Choroid plexus epithelial cell (primary cell): ENCODE data around the gene GRXCR1.

Source experiments
- DNase-seq: peaks from one replicate; pipeline ENCODE4 v3.0.0-alpha.2; 2010; ENCODE audit warnings: low read depth
- H3K4me3 ChIP-seq: 2 replicates; pipeline ENCODE4 v1.5.1; 2011; ENCODE audit warnings: low read depth, mild to moderate bottlenecking, control low read depth, low read length, moderate library complexity
- CTCF ChIP-seq: conservative IDR thresholded peaks from 2 replicates; pipeline ENCODE4 v1.5.1; 2011; ENCODE audit warnings: low read depth, mild to moderate bottlenecking, control low read depth, inconsistent platforms, low read length, moderate library complexity

The GRXCR1 gene

GRCh38 chr4:42955746-42956505 lies 63.4 kb downstream of the GRXCR1 start:
- no peak for DNase-seq
- TF ChIP-seq CTCF, result no peak
- H3K4me3 ChIP-seq, result no peak overlapping the region

- H3K4me3 ChIP-seq, result no peak overlapping the region
- no peak for TF ChIP-seq CTCF
- DNase-seq, result no peak
Measured at GRCh38 chr4:42965326-42965725, 72.8 kb downstream of the GRXCR1 start.

GRCh38 chr4:42985976-42986375 lies 93.5 kb downstream of the GRXCR1 start:
- no peak for TF ChIP-seq CTCF

GRCh38 chr4:42995343-42995944 lies 102.9 kb downstream of the GRXCR1 start:
- DNase-seq, result peak; percentile 38
- no peak overlapping the region for H3K4me3 ChIP-seq
- TF ChIP-seq CTCF, result peak; percentile 60

More at GRCh38 chr4:42985976-42986375, 93.5 kb downstream of the GRXCR1 start:
- DNase-seq, result no peak
- no peak overlapping the region for H3K4me3 ChIP-seq

- DNase-seq, result no peak
- no peak for TF ChIP-seq CTCF
- no peak overlapping the region for H3K4me3 ChIP-seq
Measured at GRCh38 chr4:43008793-43009192, 116.3 kb downstream of the GRXCR1 start.

- no peak for TF ChIP-seq CTCF
- no peak overlapping the region for H3K4me3 ChIP-seq
- no peak for DNase-seq
Measured at GRCh38 chr4:43014256-43014655, 121.7 kb downstream of the GRXCR1 start.

- DNase-seq, result no peak
- no peak overlapping the region for H3K4me3 ChIP-seq
- TF ChIP-seq CTCF, result no peak
Measured at GRCh38 chr4:43041632-43042031, 149.1 kb downstream of the GRXCR1 start.
